ENCODE data around the gene CLCN5.

DNA sequence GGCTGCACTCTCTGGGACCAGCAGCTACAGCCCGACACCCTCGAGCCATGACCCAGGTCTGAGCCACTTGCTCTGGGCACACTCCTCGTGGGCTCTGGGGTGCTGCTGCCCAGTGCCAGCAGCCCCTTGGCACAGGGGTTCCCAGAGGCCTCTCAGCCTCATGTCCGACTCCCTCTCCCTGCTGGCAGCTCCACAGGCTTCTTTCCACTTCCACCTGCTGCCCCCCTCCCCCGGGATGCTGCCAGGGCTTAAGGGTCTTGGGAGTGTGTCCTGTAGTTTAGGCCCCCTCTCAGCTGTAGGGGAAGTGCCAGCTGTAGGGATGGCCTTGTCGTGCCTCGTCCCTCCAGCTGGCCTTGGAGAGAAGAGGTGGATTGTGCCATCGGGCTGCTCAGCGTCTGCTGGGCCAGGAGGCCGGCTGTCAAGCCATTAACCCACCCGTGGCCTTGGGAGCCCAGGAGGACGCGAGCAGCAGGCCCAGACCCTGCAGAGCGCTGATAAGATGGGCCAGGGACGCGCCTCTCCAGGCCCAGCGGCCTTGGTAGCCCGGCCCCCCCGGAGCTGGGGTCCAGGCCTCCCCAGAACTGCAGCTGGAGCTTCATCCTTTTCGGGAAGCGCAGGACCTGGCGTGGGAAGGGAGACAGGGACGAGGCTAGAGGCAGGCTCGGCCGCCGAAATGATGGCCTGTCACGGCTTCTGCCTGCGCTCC is 44.1 kb upstream of the CLCN5 start:
- TF ChIP-seq, protein P1, sequence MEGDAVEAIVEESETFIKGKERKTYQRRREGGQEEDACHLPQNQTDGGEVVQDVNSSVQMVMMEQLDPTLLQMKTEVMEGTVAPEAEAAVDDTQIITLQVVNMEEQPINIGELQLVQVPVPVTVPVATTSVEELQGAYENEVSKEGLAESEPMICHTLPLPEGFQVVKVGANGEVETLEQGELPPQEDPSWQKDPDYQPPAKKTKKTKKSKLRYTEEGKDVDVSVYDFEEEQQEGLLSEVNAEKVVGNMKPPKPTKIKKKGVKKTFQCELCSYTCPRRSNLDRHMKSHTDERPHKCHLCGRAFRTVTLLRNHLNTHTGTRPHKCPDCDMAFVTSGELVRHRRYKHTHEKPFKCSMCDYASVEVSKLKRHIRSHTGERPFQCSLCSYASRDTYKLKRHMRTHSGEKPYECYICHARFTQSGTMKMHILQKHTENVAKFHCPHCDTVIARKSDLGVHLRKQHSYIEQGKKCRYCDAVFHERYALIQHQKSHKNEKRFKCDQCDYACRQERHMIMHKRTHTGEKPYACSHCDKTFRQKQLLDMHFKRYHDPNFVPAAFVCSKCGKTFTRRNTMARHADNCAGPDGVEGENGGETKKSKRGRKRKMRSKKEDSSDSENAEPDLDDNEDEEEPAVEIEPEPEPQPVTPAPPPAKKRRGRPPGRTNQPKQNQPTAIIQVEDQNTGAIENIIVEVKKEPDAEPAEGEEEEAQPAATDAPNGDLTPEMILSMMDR (IDR thresholded peaks at IDR 0.05), result no peak
- TF ChIP-seq JAZF1 (CRISPR knock-in tag; IDR thresholded peaks at IDR 0.05) (no peak), ESRRA (CRISPR knock-in tag; IDR thresholded peaks at IDR 0.05; ENCODE audit: borderline replicate concordance) (no peak), JUN (CRISPR knock-in tag; IDR thresholded peaks at IDR 0.05) (no peak), ATF1 (CRISPR knock-in tag; IDR thresholded peaks at IDR 0.05) (no peak), FOXP1 (CRISPR knock-in tag; IDR thresholded peaks at IDR 0.05; ENCODE audit: borderline replicate concordance) (no peak), GTF2I (CRISPR knock-in tag; conservative IDR thresholded peaks at IDR 0.05) (no peak), TP53 (CRISPR knock-in tag; IDR thresholded peaks at IDR 0.05) (no peak), ETV6 (CRISPR knock-in tag; IDR thresholded peaks at IDR 0.05) (no peak)
- TF ChIP-seq, protein P2, sequence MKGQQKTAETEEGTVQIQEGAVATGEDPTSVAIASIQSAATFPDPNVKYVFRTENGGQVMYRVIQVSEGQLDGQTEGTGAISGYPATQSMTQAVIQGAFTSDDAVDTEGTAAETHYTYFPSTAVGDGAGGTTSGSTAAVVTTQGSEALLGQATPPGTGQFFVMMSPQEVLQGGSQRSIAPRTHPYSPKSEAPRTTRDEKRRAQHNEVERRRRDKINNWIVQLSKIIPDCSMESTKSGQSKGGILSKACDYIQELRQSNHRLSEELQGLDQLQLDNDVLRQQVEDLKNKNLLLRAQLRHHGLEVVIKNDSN (CRISPR knock-in tag; IDR thresholded peaks at IDR 0.05), result no peak
- TF ChIP-seq, protein P3, sequence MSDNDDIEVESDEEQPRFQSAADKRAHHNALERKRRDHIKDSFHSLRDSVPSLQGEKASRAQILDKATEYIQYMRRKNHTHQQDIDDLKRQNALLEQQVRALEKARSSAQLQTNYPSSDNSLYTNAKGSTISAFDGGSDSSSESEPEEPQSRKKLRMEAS (CRISPR knock-in tag; IDR thresholded peaks at IDR 0.05), result no peak
- TF ChIP-seq, protein P4, sequence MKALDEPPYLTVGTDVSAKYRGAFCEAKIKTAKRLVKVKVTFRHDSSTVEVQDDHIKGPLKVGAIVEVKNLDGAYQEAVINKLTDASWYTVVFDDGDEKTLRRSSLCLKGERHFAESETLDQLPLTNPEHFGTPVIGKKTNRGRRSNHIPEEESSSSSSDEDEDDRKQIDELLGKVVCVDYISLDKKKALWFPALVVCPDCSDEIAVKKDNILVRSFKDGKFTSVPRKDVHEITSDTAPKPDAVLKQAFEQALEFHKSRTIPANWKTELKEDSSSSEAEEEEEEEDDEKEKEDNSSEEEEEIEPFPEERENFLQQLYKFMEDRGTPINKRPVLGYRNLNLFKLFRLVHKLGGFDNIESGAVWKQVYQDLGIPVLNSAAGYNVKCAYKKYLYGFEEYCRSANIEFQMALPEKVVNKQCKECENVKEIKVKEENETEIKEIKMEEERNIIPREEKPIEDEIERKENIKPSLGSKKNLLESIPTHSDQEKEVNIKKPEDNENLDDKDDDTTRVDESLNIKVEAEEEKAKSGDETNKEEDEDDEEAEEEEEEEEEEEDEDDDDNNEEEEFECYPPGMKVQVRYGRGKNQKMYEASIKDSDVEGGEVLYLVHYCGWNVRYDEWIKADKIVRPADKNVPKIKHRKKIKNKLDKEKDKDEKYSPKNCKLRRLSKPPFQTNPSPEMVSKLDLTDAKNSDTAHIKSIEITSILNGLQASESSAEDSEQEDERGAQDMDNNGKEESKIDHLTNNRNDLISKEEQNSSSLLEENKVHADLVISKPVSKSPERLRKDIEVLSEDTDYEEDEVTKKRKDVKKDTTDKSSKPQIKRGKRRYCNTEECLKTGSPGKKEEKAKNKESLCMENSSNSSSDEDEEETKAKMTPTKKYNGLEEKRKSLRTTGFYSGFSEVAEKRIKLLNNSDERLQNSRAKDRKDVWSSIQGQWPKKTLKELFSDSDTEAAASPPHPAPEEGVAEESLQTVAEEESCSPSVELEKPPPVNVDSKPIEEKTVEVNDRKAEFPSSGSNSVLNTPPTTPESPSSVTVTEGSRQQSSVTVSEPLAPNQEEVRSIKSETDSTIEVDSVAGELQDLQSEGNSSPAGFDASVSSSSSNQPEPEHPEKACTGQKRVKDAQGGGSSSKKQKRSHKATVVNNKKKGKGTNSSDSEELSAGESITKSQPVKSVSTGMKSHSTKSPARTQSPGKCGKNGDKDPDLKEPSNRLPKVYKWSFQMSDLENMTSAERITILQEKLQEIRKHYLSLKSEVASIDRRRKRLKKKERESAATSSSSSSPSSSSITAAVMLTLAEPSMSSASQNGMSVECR (CRISPR knock-in tag; IDR thresholded peaks at IDR 0.05; ENCODE audit: borderline replicate concordance), result no peak
- TF ChIP-seq, protein P5, sequence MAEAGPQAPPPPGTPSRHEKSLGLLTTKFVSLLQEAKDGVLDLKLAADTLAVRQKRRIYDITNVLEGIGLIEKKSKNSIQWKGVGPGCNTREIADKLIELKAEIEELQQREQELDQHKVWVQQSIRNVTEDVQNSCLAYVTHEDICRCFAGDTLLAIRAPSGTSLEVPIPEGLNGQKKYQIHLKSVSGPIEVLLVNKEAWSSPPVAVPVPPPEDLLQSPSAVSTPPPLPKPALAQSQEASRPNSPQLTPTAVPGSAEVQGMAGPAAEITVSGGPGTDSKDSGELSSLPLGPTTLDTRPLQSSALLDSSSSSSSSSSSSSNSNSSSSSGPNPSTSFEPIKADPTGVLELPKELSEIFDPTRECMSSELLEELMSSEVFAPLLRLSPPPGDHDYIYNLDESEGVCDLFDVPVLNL (CRISPR knock-in tag; IDR thresholded peaks at IDR 0.05; ENCODE audit: borderline replicate concordance, low read depth), result no peak
